Fibroblast of lung (primary cell): ENCODE measurements around the gene C12orf43.

Source experiments
- EZH2 ChIP-seq: IDR thresholded peaks from 2 replicates; pipeline ENCODE4 v1.5.1; 2012; ENCODE audit warnings: low read length, control low read depth, mild to moderate bottlenecking; ENCODE audit errors: missing control alignments
- TF ChIP-seq, protein P1 (sequence below), 2 donors: IDR thresholded peaks in 1 of 2; conservative IDR thresholded peaks in 1 of 2; 1 replicate in 1 of 2; 2 replicates in 1 of 2; pipeline ENCODE4 v1.5.1; 2011 to 2012; ENCODE audit warnings: low read length in 2 of 2, control low read depth in 1 of 2, inconsistent platforms in 1 of 2, low read depth in 1 of 2, mild to moderate bottlenecking in 1 of 2

GRCh38 chr12:120964298-120964697 is 52.0 kb downstream of the C12orf43 start:
- TF ChIP-seq, protein P1, sequence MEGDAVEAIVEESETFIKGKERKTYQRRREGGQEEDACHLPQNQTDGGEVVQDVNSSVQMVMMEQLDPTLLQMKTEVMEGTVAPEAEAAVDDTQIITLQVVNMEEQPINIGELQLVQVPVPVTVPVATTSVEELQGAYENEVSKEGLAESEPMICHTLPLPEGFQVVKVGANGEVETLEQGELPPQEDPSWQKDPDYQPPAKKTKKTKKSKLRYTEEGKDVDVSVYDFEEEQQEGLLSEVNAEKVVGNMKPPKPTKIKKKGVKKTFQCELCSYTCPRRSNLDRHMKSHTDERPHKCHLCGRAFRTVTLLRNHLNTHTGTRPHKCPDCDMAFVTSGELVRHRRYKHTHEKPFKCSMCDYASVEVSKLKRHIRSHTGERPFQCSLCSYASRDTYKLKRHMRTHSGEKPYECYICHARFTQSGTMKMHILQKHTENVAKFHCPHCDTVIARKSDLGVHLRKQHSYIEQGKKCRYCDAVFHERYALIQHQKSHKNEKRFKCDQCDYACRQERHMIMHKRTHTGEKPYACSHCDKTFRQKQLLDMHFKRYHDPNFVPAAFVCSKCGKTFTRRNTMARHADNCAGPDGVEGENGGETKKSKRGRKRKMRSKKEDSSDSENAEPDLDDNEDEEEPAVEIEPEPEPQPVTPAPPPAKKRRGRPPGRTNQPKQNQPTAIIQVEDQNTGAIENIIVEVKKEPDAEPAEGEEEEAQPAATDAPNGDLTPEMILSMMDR (conservative IDR thresholded peaks at IDR 0.05 in 1 of 2, IDR thresholded peaks at IDR 0.05 in 1 of 2; ENCODE audit: low read depth in 1 of 2, low read length in 2 of 2) = no peak
- no peak for TF ChIP-seq EZH2
